Measurements from ENCODE around the gene FAM20C. TPM values are rescaled to one million over a fixed set of nuclear protein-coding genes. Genes with fewer than 3 reads are reported as not detected.

Gene FAM20C
- total RNA-seq, 4 donors from 2014 or later, result 41.9 to 87.5 (median 73.6) TPM

DNA sequence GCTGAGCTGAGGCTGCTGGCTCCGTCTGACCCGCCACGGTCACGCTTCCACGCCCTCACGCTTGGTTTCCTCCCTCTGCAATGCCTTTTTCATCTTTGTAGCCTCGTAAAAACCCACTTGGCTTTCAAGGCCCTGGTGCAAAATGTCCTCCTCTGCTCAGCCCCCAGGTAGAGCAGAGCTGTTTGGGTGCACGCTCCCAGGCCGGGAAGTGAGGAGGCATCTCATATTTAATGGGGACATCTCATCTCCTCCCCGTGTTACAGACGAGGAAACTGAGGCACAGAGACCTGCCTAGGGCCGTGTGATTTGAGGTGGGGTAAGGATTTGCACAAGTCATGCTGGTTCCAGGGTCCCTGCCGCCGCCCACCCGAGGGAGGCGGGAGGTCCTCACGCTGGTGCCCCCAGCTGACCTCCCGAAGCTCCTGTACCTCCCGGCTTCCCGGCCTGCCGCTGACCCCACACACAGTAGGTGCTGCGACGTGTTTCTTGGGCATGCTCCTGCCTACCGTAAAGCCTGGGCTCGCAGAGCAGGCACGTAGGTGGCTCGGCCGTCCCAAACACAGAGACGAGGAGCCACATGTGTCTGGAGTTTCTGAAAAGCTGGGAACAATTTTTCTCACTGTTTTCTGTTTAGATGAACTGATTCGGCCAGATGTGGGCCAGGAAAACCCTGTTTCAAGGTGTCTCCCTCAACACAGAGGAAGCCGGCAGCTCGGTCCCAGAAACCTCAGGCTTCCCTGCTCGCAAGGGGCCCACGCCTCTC is 109.1 kb downstream of the FAM20C start:
- H3K4me1 ChIP-seq, result no peaks in the 10 kb centered on the region
- 82% methylated on average over 3 of the region's 34 CpGs; no CpG with 5 or more reads in 1 of the 2 donors for WGBS, 2 donors (ENCODE audit: low coverage in 1 of 2)
- H3K27me3 ChIP-seq, result peaks cover 24% of the 10 kb centered on the region
- no peak overlapping the region for H3K27ac ChIP-seq
- TF ChIP-seq POLR2A (IDR thresholded peaks at IDR 0.05) (no peak), POLR2AphosphoS5 (IDR thresholded peaks at IDR 0.05) (no peak), EP300 (IDR thresholded peaks at IDR 0.05) (no peak)
- TF ChIP-seq, protein P1, sequence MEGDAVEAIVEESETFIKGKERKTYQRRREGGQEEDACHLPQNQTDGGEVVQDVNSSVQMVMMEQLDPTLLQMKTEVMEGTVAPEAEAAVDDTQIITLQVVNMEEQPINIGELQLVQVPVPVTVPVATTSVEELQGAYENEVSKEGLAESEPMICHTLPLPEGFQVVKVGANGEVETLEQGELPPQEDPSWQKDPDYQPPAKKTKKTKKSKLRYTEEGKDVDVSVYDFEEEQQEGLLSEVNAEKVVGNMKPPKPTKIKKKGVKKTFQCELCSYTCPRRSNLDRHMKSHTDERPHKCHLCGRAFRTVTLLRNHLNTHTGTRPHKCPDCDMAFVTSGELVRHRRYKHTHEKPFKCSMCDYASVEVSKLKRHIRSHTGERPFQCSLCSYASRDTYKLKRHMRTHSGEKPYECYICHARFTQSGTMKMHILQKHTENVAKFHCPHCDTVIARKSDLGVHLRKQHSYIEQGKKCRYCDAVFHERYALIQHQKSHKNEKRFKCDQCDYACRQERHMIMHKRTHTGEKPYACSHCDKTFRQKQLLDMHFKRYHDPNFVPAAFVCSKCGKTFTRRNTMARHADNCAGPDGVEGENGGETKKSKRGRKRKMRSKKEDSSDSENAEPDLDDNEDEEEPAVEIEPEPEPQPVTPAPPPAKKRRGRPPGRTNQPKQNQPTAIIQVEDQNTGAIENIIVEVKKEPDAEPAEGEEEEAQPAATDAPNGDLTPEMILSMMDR (IDR thresholded peaks at IDR 0.05), result no peak
- no peaks in the 10 kb centered on the region for H3K9me3 ChIP-seq
- H3K36me3 ChIP-seq, result no peaks in the 10 kb centered on the region
- no peak for ATAC-seq
- no peak overlapping the region for H3K4me3 ChIP-seq

DNA sequence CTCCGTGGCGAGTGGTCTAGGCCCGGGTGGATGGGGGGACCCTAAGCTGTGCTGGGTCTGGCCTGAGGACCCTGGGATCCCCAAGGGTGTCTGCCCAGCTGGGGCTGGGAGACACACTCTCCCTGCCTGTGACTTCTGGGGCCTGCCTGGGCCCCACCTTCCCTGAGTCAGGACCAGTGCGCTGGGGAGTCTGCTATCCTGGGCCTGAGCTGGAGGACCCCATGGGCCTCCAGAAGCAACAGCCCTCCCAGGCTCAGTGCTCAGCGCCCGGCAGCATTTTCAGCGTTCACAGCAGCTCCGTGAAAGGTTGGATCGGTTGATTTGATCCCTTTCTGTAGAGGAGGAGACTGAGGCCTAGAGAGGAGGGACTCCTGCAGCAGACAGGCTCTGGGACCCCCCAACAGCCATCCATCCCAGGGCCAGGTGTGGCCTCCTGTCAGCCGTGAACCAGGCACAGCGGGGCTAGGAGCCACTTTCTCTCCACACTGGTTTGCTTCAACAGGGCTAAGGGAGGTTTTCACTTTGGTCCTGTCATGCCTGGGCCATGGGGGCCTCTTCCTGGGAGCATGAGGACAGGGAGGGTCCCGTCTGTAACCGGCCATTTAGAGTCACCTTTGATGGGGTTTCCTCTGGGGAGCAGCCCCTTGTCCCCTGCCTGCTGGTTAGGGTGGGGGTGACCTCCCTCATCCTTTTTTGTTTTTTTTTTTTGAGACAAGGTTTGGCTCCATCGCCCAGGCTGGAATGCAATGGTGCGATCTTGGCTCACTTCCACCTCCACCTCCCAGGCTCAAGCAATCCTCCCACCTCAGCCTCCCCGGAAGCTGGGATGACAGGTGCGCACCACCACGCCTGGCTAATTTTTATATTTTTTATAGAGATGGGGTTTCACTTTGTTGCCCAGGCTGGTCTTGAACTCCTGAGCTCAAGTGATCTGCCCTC is 110.0 kb downstream of the FAM20C start:
- TF ChIP-seq EP300 (IDR thresholded peaks at IDR 0.05) (no peak), POLR2A (IDR thresholded peaks at IDR 0.05) (no peak), POLR2AphosphoS5 (IDR thresholded peaks at IDR 0.05) (no peak)
- TF ChIP-seq, protein P1 (IDR thresholded peaks at IDR 0.05), result no peak
- WGBS, 2 donors (ENCODE audit: low coverage in 1 of 2), result 87 to 97% methylated on average over 3 to 7 of the region's 18 CpGs
- H3K4me3 ChIP-seq, result no peak overlapping the region
- no peaks in the 10 kb centered on the region for H3K4me1 ChIP-seq
- peaks cover 0 to under 1% (median 0%) of the 10 kb centered on the region in 3 donors for H3K9me3 ChIP-seq
- no peak overlapping the region for H3K27ac ChIP-seq
- peaks cover 22% of the 10 kb centered on the region for H3K27me3 ChIP-seq
- no peak for ATAC-seq
- no peaks in the 10 kb centered on the region for H3K36me3 ChIP-seq

DNA sequence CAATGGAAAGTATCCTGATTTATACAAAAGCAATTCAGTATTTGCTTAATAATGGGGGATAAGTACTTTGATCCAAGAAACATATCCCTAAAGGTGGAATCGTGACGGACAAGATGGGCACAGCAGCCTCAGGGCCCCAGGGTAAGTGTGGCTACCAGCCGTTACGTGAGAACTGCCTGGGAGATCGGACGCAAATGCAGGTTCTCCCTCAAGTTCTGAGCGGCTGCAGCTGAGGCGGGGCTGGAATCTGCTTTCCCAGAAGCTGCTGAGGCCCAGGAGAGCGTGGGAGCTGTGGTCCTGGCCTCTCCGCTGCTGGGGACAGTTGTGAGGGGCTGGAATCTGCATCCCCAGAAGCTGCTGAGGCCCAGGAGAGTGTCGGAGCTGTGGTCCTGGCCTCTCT is 111.1 kb downstream of the FAM20C start:
- 74 to 80% methylated on average over 1 to 6 of the region's 11 CpGs for WGBS, 2 donors (ENCODE audit: low coverage in 1 of 2)
- Histone ChIP-seq H3K27me3 (peaks cover 22% of the 10 kb centered on the region), H3K4me3 (no peak overlapping the region), H3K27ac (no peak overlapping the region), H3K4me1 (no peaks in the 10 kb centered on the region), H3K36me3 (no peaks in the 10 kb centered on the region), H3K9me3 (peaks cover 0 to 10% (median 0%) of the 10 kb centered on the region in 3 donors)
- no peak for TF ChIP-seq POLR2AphosphoS5 (IDR thresholded peaks at IDR 0.05)
- TF ChIP-seq POLR2A (IDR thresholded peaks at IDR 0.05), result no peak
- TF ChIP-seq, protein P1 (IDR thresholded peaks at IDR 0.05), result no peak
- TF ChIP-seq EP300 (IDR thresholded peaks at IDR 0.05), result no peak
- no peak for ATAC-seq

DNA sequence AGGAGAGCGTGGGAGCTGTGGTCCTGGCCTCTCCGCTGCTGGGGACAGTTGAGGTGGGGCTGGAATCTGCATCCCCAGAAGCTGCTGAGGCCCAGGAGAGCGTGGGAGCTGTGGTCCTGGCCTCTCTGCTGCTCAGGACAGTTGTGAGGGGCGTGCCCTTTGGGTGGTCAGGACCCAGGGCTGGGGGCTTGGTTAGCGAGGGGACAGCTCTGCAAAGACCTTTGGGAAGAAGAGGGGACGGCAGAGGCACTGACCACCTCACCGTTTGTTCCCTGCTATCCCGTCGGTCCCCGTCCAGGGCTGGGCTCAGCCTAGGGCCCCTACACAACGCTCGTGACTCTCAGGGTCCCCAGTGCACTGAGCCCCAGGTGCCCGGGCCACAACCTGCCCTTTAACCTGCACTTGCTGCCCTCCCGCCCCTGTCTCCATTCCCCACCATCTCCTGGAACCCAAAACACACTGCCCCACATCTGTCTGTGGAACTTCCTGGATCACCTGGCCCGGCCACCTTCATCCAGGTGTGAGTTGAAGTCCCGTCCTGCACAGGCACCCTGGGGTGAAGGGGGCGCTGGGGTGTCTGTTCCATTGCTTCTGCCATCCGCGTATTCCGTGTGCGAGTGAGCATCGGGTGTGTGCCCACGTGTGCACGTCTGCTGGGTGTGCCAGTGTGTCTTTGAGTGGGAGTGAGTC is 111.7 kb downstream of the FAM20C start:
- Histone ChIP-seq H3K4me1 (no peaks in the 10 kb centered on the region), H3K4me3 (no peak overlapping the region), H3K27me3 (peaks cover 22% of the 10 kb centered on the region), H3K36me3 (no peaks in the 10 kb centered on the region), H3K9me3 (peaks cover 0 to 12% (median 0%) of the 10 kb centered on the region in 3 donors), H3K27ac (no peak overlapping the region)
- WGBS, 2 donors (ENCODE audit: low coverage in 1 of 2), result 83% methylated on average over 7 of the region's 24 CpGs; no CpG with 5 or more reads in 1 of the 2 donors
- no peak for ATAC-seq
- TF ChIP-seq POLR2AphosphoS5 (IDR thresholded peaks at IDR 0.05) (no peak), POLR2A (IDR thresholded peaks at IDR 0.05) (no peak), EP300 (IDR thresholded peaks at IDR 0.05) (no peak)
- TF ChIP-seq, protein P1 (IDR thresholded peaks at IDR 0.05), result no peak

All from gastroesophageal sphincter (tissue), 4 donors.